Regular cardiac myocyte (primary cell): ENCODE measurements around the gene ST3GAL6. TPM values are rescaled to one million over a fixed set of nuclear protein-coding genes. Genes with fewer than 3 reads are reported as not detected.

Experiments used
- total RNA-seq: library from RNA; depleted of rRNA; stranded (reverse); fragments of >200 nt; gene quantifications from 2 replicates; pipeline ENCODE4 v1.2.3, GENCODE V29; 2014

The ST3GAL6 gene, protein sequence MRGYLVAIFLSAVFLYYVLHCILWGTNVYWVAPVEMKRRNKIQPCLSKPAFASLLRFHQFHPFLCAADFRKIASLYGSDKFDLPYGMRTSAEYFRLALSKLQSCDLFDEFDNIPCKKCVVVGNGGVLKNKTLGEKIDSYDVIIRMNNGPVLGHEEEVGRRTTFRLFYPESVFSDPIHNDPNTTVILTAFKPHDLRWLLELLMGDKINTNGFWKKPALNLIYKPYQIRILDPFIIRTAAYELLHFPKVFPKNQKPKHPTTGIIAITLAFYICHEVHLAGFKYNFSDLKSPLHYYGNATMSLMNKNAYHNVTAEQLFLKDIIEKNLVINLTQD
- total RNA-seq: 10.4 and 19.4 TPM in 2 replicates

DNA sequence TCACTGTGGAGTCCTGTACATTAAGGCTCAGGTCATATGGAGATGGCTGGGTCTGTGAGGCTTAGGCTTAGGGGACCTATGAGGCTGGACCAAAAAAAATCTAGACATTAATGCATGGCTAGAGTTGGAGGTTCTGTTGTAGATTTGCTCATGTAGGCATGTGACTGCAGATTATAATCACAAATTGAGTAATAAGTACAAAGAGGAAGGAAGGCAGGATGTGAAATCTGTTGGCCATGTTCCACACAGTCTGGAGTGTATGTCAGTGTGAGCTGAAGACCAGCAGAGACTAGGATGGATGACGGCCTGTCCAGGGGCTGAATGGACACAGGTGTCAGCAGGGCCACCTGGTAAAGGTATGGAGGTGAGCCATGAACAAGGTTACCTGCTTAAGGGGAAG lies at the start of gene ST3GAL6:
TSS of gene ST3GAL6 (plus strand) at position 265 of the 400 bp plus-strand sequence. CDS start 5,101 bp downstream, outside the sequence.

Other genes starting within 250 kb of the ST3GAL6 start
- gene CLDND1, start 240.4 kb upstream of the ST3GAL6 start, total RNA-seq: 142 and 143 TPM in 2 replicates
- not detected in 2 replicates for gene GPR15, start 231.4 kb upstream of the ST3GAL6 start, total RNA-seq
- 50.6 and 62.9 TPM in 2 replicates for gene CPOX, start 169.7 kb upstream of the ST3GAL6 start, total RNA-seq
- gene DCBLD2, start 138.4 kb downstream of the ST3GAL6 start, total RNA-seq: 481 and 809 TPM in 2 replicates